ENCODE measurements around the gene SLC39A9.
"Not testable (repeated sequence)": the region's sequence is repeated elsewhere in the genome, so short reads cannot be mapped to it uniquely, and the experiment has no call there.

The SLC39A9 gene

DNA sequence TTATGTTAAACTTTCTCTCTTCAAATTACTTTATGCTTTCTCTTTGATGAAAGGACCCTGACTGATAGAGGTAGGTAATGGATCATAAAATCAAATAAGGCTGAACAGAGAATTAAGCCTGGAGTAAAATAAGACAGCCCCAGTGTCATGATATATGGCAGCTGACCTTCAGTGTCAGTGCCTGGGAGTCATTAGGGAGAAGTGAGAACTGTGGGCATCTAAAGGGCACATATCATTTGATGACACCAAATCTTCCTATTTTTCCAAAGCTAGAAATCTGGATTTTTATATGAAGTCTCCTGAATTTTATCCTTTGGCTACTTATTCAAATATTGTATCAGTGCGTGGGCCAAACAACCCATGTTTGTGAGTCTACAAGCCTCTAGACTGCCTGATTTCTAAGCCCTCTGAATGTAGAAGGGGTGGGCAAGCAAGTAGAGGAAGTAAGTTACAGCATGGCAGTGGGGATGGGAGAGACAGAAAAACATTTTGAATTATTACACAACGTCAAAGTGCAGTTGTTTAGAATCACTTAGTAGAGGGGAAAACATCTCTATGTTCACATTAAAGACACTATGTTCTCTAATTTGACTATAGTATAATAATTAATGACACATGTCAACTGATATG lies 10.0 kb downstream of the SLC39A9 start:
- in situ Hi-C loops (cut with HindIII; ENCODE audit: low pct_ligation_motif_present, low sequenced_read_pairs): no loop called here
- TF ChIP-seq, protein P1, sequence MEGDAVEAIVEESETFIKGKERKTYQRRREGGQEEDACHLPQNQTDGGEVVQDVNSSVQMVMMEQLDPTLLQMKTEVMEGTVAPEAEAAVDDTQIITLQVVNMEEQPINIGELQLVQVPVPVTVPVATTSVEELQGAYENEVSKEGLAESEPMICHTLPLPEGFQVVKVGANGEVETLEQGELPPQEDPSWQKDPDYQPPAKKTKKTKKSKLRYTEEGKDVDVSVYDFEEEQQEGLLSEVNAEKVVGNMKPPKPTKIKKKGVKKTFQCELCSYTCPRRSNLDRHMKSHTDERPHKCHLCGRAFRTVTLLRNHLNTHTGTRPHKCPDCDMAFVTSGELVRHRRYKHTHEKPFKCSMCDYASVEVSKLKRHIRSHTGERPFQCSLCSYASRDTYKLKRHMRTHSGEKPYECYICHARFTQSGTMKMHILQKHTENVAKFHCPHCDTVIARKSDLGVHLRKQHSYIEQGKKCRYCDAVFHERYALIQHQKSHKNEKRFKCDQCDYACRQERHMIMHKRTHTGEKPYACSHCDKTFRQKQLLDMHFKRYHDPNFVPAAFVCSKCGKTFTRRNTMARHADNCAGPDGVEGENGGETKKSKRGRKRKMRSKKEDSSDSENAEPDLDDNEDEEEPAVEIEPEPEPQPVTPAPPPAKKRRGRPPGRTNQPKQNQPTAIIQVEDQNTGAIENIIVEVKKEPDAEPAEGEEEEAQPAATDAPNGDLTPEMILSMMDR (IDR thresholded peaks at IDR 0.05; ENCODE audit: low read depth, low read length, missing control alignments): no peak

DNA sequence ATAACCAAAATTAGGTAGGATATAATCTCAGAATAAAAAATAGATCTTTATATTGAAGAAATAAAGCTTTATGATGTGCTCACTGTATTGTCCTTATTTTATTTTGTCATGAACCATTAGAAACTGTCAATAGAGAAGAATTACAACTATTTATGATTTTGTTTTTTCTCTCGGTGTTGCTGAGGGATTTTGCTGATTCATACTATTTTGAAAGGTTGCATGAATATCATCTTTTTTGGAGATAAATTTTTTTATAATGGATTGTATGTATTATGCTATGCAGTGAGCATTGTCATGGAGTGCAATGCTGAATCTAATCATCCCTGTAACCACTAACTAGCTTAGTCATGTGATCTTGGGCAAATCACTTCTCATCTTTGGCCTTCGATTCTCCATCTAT lies 15.0 kb downstream of the SLC39A9 start:
- no peak for DNase-seq
- in situ Hi-C loops (cut with HindIII; ENCODE audit: low pct_ligation_motif_present, low sequenced_read_pairs): no loop called here
- H3K27ac ChIP-seq: no peak overlapping the region
- no peaks in the 10 kb centered on the region for H3K36me3 ChIP-seq (replicated peaks)
- TF ChIP-seq, protein P1 (IDR thresholded peaks at IDR 0.05; ENCODE audit: low read depth, low read length, missing control alignments): no peak
- no peaks in the 10 kb centered on the region for H3K27me3 ChIP-seq (replicated peaks)
- no peak overlapping the region for H3K4me3 ChIP-seq (ENCODE audit: low read depth, low read length)

More for the DNA sequence above, 10.0 kb downstream of the SLC39A9 start:
- Histone ChIP-seq H3K27me3 (replicated peaks) (no peaks in the 10 kb centered on the region), H3K4me3 (ENCODE audit: low read depth, low read length) (no peak overlapping the region), H3K27ac (no peak overlapping the region), H3K36me3 (replicated peaks) (no peaks in the 10 kb centered on the region)
- no peak for DNase-seq

DNA sequence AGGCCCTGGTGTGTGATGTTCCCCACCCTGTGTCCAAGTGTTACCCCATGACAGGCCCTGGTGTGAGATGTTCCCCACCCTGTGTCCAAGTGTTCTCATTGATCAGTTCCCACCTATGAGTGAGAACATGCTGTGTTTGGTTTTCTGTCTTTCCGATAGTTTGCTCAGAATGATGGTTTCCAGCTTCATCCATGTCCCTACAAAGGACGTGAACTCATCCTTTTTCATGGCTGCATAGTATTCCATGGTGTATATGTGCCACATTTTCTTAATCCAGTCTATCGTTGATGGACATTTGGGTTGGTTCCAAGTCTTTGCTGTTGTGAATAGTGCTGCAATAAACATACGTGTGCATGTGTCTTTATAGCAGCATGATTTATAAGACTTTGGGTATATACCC lies 17.6 kb downstream of the SLC39A9 start:
- DNase-seq; H3K4me3 ChIP-seq (ENCODE audit: low read depth, low read length); H3K27me3 ChIP-seq (replicated peaks); in situ Hi-C loops (cut with HindIII; ENCODE audit: low pct_ligation_motif_present, low sequenced_read_pairs); H3K36me3 ChIP-seq (replicated peaks); H3K27ac ChIP-seq: not testable (repeated sequence)

DNA sequence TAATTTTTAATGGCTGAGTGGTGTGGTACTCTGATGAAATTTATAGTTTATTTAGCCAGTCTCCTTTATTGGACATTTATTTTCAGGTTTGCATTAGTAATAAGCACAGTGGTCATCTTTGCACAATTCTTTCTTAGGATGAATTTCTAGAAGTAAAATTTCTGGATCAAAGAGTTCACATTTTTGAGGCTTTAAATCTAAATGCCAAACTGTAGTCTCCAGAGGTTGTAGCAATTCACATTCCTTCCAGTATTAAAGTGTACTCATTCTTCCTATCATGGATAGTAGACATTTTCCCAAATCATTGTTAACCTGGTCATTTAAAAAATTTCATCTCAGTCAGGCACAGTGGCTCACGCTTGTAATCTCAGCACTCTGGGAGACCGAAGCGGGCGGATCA lies 24.8 kb downstream of the SLC39A9 start:
- no peaks in the 10 kb centered on the region for H3K27me3 ChIP-seq (replicated peaks)
- no peak for DNase-seq
- H3K27ac ChIP-seq: no peak overlapping the region
- in situ Hi-C loops (cut with HindIII; ENCODE audit: low pct_ligation_motif_present, low sequenced_read_pairs): no loop called here
- no peak overlapping the region for H3K4me3 ChIP-seq (ENCODE audit: low read depth, low read length)
- peaks cover 9% of the 10 kb centered on the region for H3K36me3 ChIP-seq (replicated peaks)
- TF ChIP-seq, protein P1 (IDR thresholded peaks at IDR 0.05; ENCODE audit: low read depth, low read length, missing control alignments): no peak

DNA sequence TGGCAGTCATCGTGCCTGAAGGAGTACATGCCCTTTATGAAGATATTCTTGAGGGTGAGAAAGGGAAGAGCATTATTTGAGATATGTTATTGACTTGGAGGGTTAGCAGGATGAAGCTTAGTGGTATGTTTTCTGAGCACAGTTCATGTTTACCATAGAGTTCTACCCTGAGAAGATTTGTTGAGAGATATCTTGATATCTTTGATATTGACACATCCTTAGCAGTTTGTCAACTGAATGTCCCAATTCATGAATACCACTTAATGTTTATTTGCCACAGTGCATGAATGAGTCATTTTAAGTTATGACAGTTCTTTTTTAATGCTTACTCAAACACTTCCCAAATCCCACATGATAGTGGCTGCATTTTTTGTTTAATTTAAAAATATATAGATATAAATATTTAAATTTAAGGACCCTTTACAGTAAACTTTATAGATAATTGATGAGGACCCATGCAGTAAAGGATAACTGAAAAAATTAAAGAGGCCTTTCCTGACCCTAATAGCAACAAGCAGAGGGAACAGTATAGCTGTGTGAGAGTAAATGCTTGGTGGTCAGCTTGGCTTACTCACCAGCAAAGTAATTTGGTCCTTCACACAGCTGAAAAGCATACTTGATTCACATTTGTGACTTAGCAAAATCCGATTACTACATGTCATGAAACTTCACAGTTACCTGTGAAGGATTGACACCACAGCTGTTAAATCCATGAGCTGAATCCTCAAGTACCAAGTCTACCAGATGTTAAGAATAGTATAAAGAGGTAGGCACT lies 25.8 kb downstream of the SLC39A9 start:
- DNase-seq: peak; percentile 40
- TF ChIP-seq, protein P1 (IDR thresholded peaks at IDR 0.05; ENCODE audit: low read depth, low read length, missing control alignments): no peak
- H3K27me3 ChIP-seq (replicated peaks): no peaks in the 10 kb centered on the region
- peak overlapping the region; percentile 50 for H3K27ac ChIP-seq
- H3K36me3 ChIP-seq (replicated peaks): peaks cover 9% of the 10 kb centered on the region
- H3K4me3 ChIP-seq (ENCODE audit: low read depth, low read length): no peak overlapping the region
- in situ Hi-C loops (cut with HindIII; ENCODE audit: low pct_ligation_motif_present, low sequenced_read_pairs): no loop called here

DNA sequence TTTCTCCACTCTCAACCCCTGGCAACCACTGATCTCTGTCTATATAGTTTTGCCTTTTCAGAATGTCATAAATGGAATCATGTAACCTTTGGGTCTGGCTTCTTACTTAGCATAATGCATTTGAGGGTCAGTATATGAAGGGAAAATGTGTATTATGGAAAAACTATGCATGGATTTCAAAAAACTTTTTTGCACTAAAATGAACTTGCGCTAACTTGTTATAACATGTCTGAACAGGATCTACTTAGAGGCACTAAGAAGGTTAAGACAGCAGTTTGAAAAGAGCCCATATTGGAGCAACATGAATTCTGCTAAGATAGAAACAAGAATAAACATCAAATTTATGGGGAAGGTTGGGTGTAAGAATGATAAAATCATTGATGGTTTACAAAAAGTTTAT lies 29.1 kb downstream of the SLC39A9 start:
- TF ChIP-seq, protein P1 (IDR thresholded peaks at IDR 0.05; ENCODE audit: low read depth, low read length, missing control alignments): no peak
- Histone ChIP-seq H3K36me3 (replicated peaks) (peaks cover 9% of the 10 kb centered on the region), H3K27ac (no peak overlapping the region), H3K4me3 (ENCODE audit: low read depth, low read length) (no peak overlapping the region), H3K27me3 (replicated peaks) (no peaks in the 10 kb centered on the region)
- in situ Hi-C loops (cut with HindIII; ENCODE audit: low pct_ligation_motif_present, low sequenced_read_pairs): no loop called here
- no peak for DNase-seq
